Left lung (tissue), 10 donors: ENCODE data around the gene SQSTM1. TPM values are rescaled to one million over a fixed set of nuclear protein-coding genes. Genes with fewer than 3 reads are reported as not detected.

Experiments
- ATAC-seq: fragments of 200-7000 bp; cut with Tn5 transposase; one replicate; pipeline ENCODE4 v1.9.1; 2020; ENCODE audit warnings: moderate library complexity
- DNase-seq, 4 donors: peaks; one replicate each; pipeline ENCODE4 v3.0.0-alpha.2; 2013 to 2020
- H3K27ac ChIP-seq, 2 donors: fragments of 200-600 bp; sonication (generic) in 1 of 2; one replicate each; pipeline versions ENCODE4 v1.5.0 to v1.8.0; 2020 to 2021
- H3K27me3 ChIP-seq, 2 donors: fragments of 200-600 bp; sonication (generic) in 1 of 2; one replicate each; pipeline versions ENCODE4 v1.5.0 to v1.8.0; 2020 to 2021
- H3K36me3 ChIP-seq, 2 donors: fragments of 200-600 bp; sonication (generic) in 1 of 2; one replicate each; pipeline versions ENCODE4 v1.5.0 to v1.8.0; 2020 to 2021
- H3K4me1 ChIP-seq, 2 donors: fragments of 200-600 bp; one replicate each; pipeline ENCODE4 v1.8.0; 2021
- H3K4me3 ChIP-seq, 2 donors: fragments of 200-600 bp; sonication (generic) in 1 of 2; one replicate each; pipeline versions ENCODE4 v1.5.0 to v1.8.0; 2020 to 2021; ENCODE audit warnings: mild to moderate bottlenecking in 1 of 2
- H3K9me3 ChIP-seq, 2 donors: fragments of 200-600 bp; sonication (generic) in 1 of 2; one replicate each; pipeline versions ENCODE4 v1.5.0 to v1.8.0; 2020 to 2021
- intact Hi-C, 2 donors: fragments of 100-400 bp; cut with DNase I; formaldehyde crosslinking; loops; one replicate each; pipeline versions ENCODE4 v1.11.2 to v1.14.2; 2022
- polyA plus RNA-seq, 6 donors: library from polyadenylated mRNA; unstranded; fragments of 120-200 nt; gene quantifications; one replicate each; pipeline ENCODE4 v1.2.1, GENCODE V29; 2013; ENCODE audit not compliant: insufficient read length in 6 of 6
- total RNA-seq, 2 donors: library from RNA; stranded (reverse); fragmentation: NEBNext Ultra II Directional; extraction: Animal tissue kit (Norgen Biotek cat#: 25700); gene quantifications; one replicate each; pipeline ENCODE4 v1.2.1, GENCODE V29; 2021
- TF ChIP-seq, protein P1 (sequence below), 2 donors: fragments of 200-600 bp; sonication (generic) in 1 of 2; IDR thresholded peaks; one replicate each; pipeline versions ENCODE4 v1.5.0 to v1.8.0; 2021; ENCODE audit warnings: antibody characterized with exemption in 2 of 2
- donor health status: DM: no; HTN: yes; CAD: no.
- donor health status: DM: no; HTN: no; CAD: no.

SQSTM1 gene
- total and polyA plus RNA-seq, 8 donors, result 78.2 to 637 (median 95.6) TPM

- Histone ChIP-seq H3K9me3 (no peaks in the 10 kb centered on the region), H3K27ac (peak overlapping the region; percentile 19 to 46), H3K36me3 (peaks cover 12 to 88% of the 10 kb centered on the region in 2 donors), H3K4me3 (no peak overlapping the region), H3K27me3 (no peaks in the 10 kb centered on the region), H3K4me1 (peaks cover 0 to 14% of the 10 kb centered on the region in 2 donors)
- TF ChIP-seq, protein P1, sequence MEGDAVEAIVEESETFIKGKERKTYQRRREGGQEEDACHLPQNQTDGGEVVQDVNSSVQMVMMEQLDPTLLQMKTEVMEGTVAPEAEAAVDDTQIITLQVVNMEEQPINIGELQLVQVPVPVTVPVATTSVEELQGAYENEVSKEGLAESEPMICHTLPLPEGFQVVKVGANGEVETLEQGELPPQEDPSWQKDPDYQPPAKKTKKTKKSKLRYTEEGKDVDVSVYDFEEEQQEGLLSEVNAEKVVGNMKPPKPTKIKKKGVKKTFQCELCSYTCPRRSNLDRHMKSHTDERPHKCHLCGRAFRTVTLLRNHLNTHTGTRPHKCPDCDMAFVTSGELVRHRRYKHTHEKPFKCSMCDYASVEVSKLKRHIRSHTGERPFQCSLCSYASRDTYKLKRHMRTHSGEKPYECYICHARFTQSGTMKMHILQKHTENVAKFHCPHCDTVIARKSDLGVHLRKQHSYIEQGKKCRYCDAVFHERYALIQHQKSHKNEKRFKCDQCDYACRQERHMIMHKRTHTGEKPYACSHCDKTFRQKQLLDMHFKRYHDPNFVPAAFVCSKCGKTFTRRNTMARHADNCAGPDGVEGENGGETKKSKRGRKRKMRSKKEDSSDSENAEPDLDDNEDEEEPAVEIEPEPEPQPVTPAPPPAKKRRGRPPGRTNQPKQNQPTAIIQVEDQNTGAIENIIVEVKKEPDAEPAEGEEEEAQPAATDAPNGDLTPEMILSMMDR (IDR thresholded peaks at IDR 0.05), result no peak
- DNase-seq, result peak in 1 of 4 donors; percentile 44
- ATAC-seq, result no peak
- intact Hi-C loops, result no loop called here
Measured at GRCh38 chr5:179837076-179838011, 16.6 kb downstream of the SQSTM1 start.

DNA sequence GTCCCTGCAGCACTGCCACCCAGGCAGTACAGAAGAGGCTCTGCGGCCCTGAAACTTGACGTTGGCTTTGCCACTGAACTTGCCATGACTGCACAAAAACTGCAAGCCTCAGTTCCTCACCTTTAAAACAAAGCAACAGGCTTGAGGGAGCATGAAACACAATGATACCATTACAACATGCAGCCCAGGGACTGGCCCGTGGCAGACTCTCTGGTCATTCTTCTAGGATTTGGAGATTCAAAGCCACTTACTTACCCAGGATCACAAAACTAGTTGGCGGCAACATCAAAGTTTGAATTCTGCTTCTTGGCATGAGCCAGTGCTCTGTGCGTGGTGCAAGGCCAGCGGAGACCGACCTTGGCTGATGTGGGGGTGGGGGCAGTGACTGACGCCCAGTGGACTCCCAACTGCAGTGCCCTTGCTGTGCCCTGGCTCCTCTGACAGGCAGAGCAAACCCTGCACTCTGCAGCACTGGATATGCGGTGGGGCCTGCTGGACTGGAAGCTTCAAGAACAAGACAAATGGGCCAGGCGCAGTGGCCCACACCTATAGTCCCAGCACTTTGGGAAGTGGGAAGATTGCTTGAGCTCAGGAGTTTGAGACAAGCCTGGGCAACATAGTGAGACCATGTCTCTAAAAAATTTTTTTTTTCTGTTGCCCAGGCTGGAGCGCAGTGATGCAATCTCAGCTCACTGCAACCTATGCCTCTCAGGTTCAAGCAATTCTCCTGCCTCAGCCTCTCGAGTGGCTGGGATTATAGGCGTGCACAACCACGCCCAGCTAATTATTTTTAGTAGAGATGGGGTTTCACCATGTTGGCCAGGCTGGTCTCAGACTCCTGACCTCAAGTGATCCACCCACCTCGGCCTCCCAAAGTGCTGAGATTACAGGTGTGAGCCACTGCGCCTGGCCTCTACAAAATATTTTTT is 18.9 kb downstream of the SQSTM1 start:
- TF ChIP-seq, protein P1 (IDR thresholded peaks at IDR 0.05), result no peak
- peaks cover 0 to 69% of the 10 kb centered on the region in 2 donors for H3K36me3 ChIP-seq
- intact Hi-C loops, result no loop called here
- no peak overlapping the region for H3K4me3 ChIP-seq
- DNase-seq, result peak in 2 of 4 donors; percentile 33 to 72
- ATAC-seq, result peak; percentile 42
- H3K9me3 ChIP-seq, result peaks cover 0 to 1% of the 10 kb centered on the region in 2 donors
- H3K27me3 ChIP-seq, result no peaks in the 10 kb centered on the region
- peaks cover 0 to 14% of the 10 kb centered on the region in 2 donors for H3K4me1 ChIP-seq
- peak overlapping the region in 1 of 2 donors; percentile 18 for H3K27ac ChIP-seq

GRCh38 chr5:179840321-179840720 is 19.6 kb downstream of the SQSTM1 start:
- peak in 2 of 4 donors; percentile 11 to 54 for DNase-seq
- Histone ChIP-seq H3K27me3 (no peaks in the 10 kb centered on the region), H3K4me3 (no peak overlapping the region), H3K27ac (no peak overlapping the region), H3K4me1 (peaks cover 0 to 14% of the 10 kb centered on the region in 2 donors), H3K9me3 (peaks cover 0 to 7% of the 10 kb centered on the region in 2 donors), H3K36me3 (peaks cover 0 to 61% of the 10 kb centered on the region in 2 donors)
- intact Hi-C loops, result no loop called here
- no peak for ATAC-seq
- TF ChIP-seq, protein P1 (IDR thresholded peaks at IDR 0.05), result no peak

GRCh38 chr5:179840766-179841165 is 20.1 kb downstream of the SQSTM1 start:
- Histone ChIP-seq H3K9me3 (peaks cover 0 to 12% of the 10 kb centered on the region in 2 donors), H3K27ac (no peak overlapping the region), H3K36me3 (peaks cover 0 to 61% of the 10 kb centered on the region in 2 donors), H3K27me3 (no peaks in the 10 kb centered on the region), H3K4me3 (no peak overlapping the region), H3K4me1 (peaks cover 0 to 14% of the 10 kb centered on the region in 2 donors)
- ATAC-seq (no peak), DNase-seq (peak in 2 of 4 donors; percentile 24 to 82)
- TF ChIP-seq, protein P1 (IDR thresholded peaks at IDR 0.05), result no peak
- intact Hi-C loops, result no loop called here
